ENCODE data around the gene PPP3CA. TPM values are rescaled to one million over a fixed set of nuclear protein-coding genes. Genes with fewer than 3 reads are reported as not detected.
A peak's percentile ranks its signal among the peaks of the same experiment; 100 is the strongest.

Gene PPP3CA
- total RNA-seq, 1 experiment from 2014 or later: 33.8 TPM

- H3K4me1 ChIP-seq: peaks cover 13% of the 10 kb centered on the region
- no TSS peak for BruUV-seq (replicated peaks)
- peaks cover 8% of the 10 kb centered on the region; the same call in 1 of the 2 replicates for H3K9me3 ChIP-seq
- H3K4me1 Mint-ChIP-seq (ENCODE audit: low read depth, unreplicated experiment): peaks cover 14% of the 10 kb centered on the region
- H3K27me3 ChIP-seq (replicated peaks; ENCODE audit: control insufficient read depth, insufficient read depth, low read length): no peaks in the 10 kb centered on the region
- H3K4me3 ChIP-seq (ENCODE audit: low read depth, low read length): no peak overlapping the region
- intact Hi-C loops (cut with micrococcal nuclease; ENCODE audit: unreplicated experiment): loop anchor here (1.0 kb wide), 2 partner anchors 11 to 19 kb away; no protein-coding TSS in a partner anchor
- H3K36me3 ChIP-seq (ENCODE audit: control insufficient read depth, insufficient read depth, low read length): no peaks in the 10 kb centered on the region
- no peak for TF ChIP-seq CTCF (IDR thresholded peaks at IDR 0.05; ENCODE audit: insufficient read depth in 1 of 2, low read depth in 1 of 2, low read length in 1 of 2, severe bottlenecking in 1 of 2, unreplicated experiment in 1 of 2)
- no peaks in the 10 kb centered on the region for H3K27me3 Mint-ChIP-seq (ENCODE audit: insufficient read depth, unreplicated experiment)
- DNase-seq: peak in 1 of 2 experiments; percentile 21
- peak overlapping the region; percentile 25 for H3K27ac Mint-ChIP-seq (ENCODE audit: unreplicated experiment)
- no peak overlapping the region for H3K4me3 Mint-ChIP-seq (ENCODE audit: unreplicated experiment)
- no peaks in the 10 kb centered on the region for H3K36me3 Mint-ChIP-seq (ENCODE audit: insufficient read depth, unreplicated experiment)
- peaks cover 16% of the 10 kb centered on the region for H3K9me3 Mint-ChIP-seq (ENCODE audit: unreplicated experiment)
- CTCF ChIA-PET: no interaction called here
- POLR2A ChIA-PET: no interaction called here
These were observed 19.9 kb upstream of the PPP3CA start for GRCh38 chr4:101367201-101367600.

DNA sequence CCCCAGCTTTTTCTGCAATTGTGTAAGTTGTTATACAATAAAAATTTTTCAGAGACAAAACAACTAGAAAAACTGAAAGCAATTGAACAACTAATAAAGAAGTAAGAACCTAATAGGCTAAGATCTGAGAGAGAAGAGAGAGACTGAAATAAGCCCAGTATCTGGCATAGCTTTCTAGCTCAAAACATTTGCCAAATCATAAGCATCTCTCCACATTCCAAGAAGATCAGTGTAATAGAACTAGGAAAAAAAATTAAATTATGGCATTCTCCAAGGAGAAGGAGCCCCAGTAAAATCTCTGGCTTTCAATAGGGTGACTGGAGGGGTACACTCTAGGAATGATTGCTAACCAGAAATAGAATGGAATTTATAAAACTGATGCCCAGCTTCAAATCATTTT lies 19.0 kb upstream of the PPP3CA start:
- Mint-ChIP-seq H3K27ac (ENCODE audit: unreplicated experiment) (no peak overlapping the region), H3K9me3 (ENCODE audit: unreplicated experiment) (peaks cover 16% of the 10 kb centered on the region), H3K27me3 (ENCODE audit: insufficient read depth, unreplicated experiment) (no peaks in the 10 kb centered on the region), H3K4me3 (ENCODE audit: unreplicated experiment) (no peak overlapping the region), H3K36me3 (ENCODE audit: insufficient read depth, unreplicated experiment) (no peaks in the 10 kb centered on the region), H3K4me1 (ENCODE audit: low read depth, unreplicated experiment) (peaks cover 14% of the 10 kb centered on the region)
- intact Hi-C loops (cut with micrococcal nuclease; ENCODE audit: unreplicated experiment): no loop called here
- no peaks in the 10 kb centered on the region for H3K27me3 ChIP-seq (replicated peaks; ENCODE audit: control insufficient read depth, insufficient read depth, low read length)
- no peaks in the 10 kb centered on the region for H3K36me3 ChIP-seq (ENCODE audit: control insufficient read depth, insufficient read depth, low read length)
- no peak for DNase-seq
- no peak for TF ChIP-seq CTCF (IDR thresholded peaks at IDR 0.05; ENCODE audit: insufficient read depth in 1 of 2, low read depth in 1 of 2, low read length in 1 of 2, severe bottlenecking in 1 of 2, unreplicated experiment in 1 of 2)
- H3K9me3 ChIP-seq: peaks cover 8% of the 10 kb centered on the region; the same call in 1 of the 2 replicates
- H3K4me1 ChIP-seq: peaks cover 13% of the 10 kb centered on the region
- H3K4me3 ChIP-seq (ENCODE audit: low read depth, low read length): no peak overlapping the region
- ChIA-PET CTCF (no interaction called here), POLR2A (no interaction called here)
- BruUV-seq (replicated peaks): no TSS peak

GRCh38 chr4:101357751-101358150 lies 10.4 kb upstream of the PPP3CA start:
- BruUV-seq (replicated peaks): no TSS peak
- H3K4me1 Mint-ChIP-seq (ENCODE audit: low read depth, unreplicated experiment): peaks cover 31% of the 10 kb centered on the region
- no peaks in the 10 kb centered on the region for H3K36me3 Mint-ChIP-seq (ENCODE audit: insufficient read depth, unreplicated experiment)
- H3K27me3 Mint-ChIP-seq (ENCODE audit: insufficient read depth, unreplicated experiment): no peaks in the 10 kb centered on the region
- no peak overlapping the region for H3K4me3 Mint-ChIP-seq (ENCODE audit: unreplicated experiment)
- H3K9me3 Mint-ChIP-seq (ENCODE audit: unreplicated experiment): peaks cover 10% of the 10 kb centered on the region
- intact Hi-C loops (cut with micrococcal nuclease; ENCODE audit: unreplicated experiment): no loop called here
- POLR2A ChIA-PET: no interaction called here
- CTCF ChIA-PET: interaction anchor here (0.7 kb wide), 1 partner anchor 942 kb away, joined by 3 read pairs; no protein-coding TSS in a partner anchor
- DNase-seq: no peak
- no peak for TF ChIP-seq CTCF (IDR thresholded peaks at IDR 0.05; ENCODE audit: insufficient read depth in 1 of 2, low read depth in 1 of 2, low read length in 1 of 2, severe bottlenecking in 1 of 2, unreplicated experiment in 1 of 2)
- Histone ChIP-seq H3K9me3 (no peaks in the 10 kb centered on the region), H3K36me3 (ENCODE audit: control insufficient read depth, insufficient read depth, low read length) (no peaks in the 10 kb centered on the region), H3K4me3 (ENCODE audit: low read depth, low read length) (no peak overlapping the region), H3K27me3 (replicated peaks; ENCODE audit: control insufficient read depth, insufficient read depth, low read length) (no peaks in the 10 kb centered on the region), H3K4me1 (peaks cover 43% of the 10 kb centered on the region)
- H3K27ac Mint-ChIP-seq (ENCODE audit: unreplicated experiment): peak overlapping the region; percentile 92
